Keratinocyte (primary cell): Measurements from ENCODE around the gene TACC2. TPM values are rescaled to one million over a fixed set of nuclear protein-coding genes. Genes with fewer than 3 reads are reported as not detected.

Experiments
- DNase-seq: peaks from one replicate; pipeline ENCODE4 v3.0.0-alpha.2; 2011; ENCODE audit warnings: low read depth, missing footprints, low spot score
- FAIRE-seq: peaks from 2 replicates; lab custom pipeline; 2011; peaks lifted over from hg19 to GRCh38; lab: Jason Lieb, UNC
- H2AFZ ChIP-seq: 2 replicates; pipeline ENCODE4 v1.6.0; 2012; ENCODE audit warnings: low read length, control low read depth, inconsistent platforms; ENCODE audit not compliant: control insufficient read depth
- H3K27ac ChIP-seq: 2 replicates; pipeline ENCODE4 v1.5.1; 2011; ENCODE audit warnings: low read length; ENCODE audit not compliant: control insufficient read depth, insufficient read depth
- H3K27me3 ChIP-seq: 3 replicates; pipeline ENCODE4 v1.6.0; 2011; ENCODE audit warnings: low read length; ENCODE audit not compliant: control insufficient read depth, insufficient read depth; ENCODE audit errors: extremely low read depth
- H3K36me3 ChIP-seq, 2 experiments: 2 replicates in 1 of 2; 3 replicates in 1 of 2; pipeline ENCODE4 v1.5.1; 2011; ENCODE audit warnings: low read length in 2 of 2, mild to moderate bottlenecking in 1 of 2; ENCODE audit not compliant: control insufficient read depth in 2 of 2, insufficient read depth in 2 of 2; ENCODE audit errors: extremely low read depth in 1 of 2
- H3K4me1 ChIP-seq: 3 replicates; pipeline ENCODE4 v1.5.1; 2011; ENCODE audit warnings: low read length; ENCODE audit not compliant: control insufficient read depth, insufficient read depth; ENCODE audit errors: extremely low read depth
- H3K4me2 ChIP-seq: 3 replicates; pipeline ENCODE4 v1.6.0; 2011; ENCODE audit warnings: low read depth, low read length; ENCODE audit not compliant: control insufficient read depth, insufficient read depth; ENCODE audit errors: extremely low read depth
- H3K4me3 ChIP-seq, 3 experiments: fragments of 200-600 bp in 1 of 3; sonication (generic) in 1 of 3; 2 replicates in 2 of 3; 3 replicates in 1 of 3; pipeline ENCODE4 v1.5.1; 2011 to 2016; ENCODE audit warnings: low read length in 3 of 3, mild to moderate bottlenecking in 3 of 3, control low read depth in 2 of 3, inconsistent platforms in 1 of 3, low read depth in 1 of 3, mixed read lengths in 1 of 3, mixed run types in 1 of 3, moderate library complexity in 1 of 3; ENCODE audit not compliant: control insufficient read depth in 2 of 3, insufficient read depth in 2 of 3; ENCODE audit errors: extremely low read depth in 1 of 3
- H3K79me2 ChIP-seq: 2 replicates; pipeline ENCODE4 v1.6.0; 2012; ENCODE audit warnings: low read length; ENCODE audit not compliant: control insufficient read depth, insufficient read depth
- H3K9ac ChIP-seq: 3 replicates; pipeline ENCODE4 v1.6.0; 2011; ENCODE audit warnings: low read length; ENCODE audit not compliant: control insufficient read depth, insufficient read depth; ENCODE audit errors: extremely low read depth
- H3K9me1 ChIP-seq: 3 replicates; pipeline ENCODE4 v1.6.0; 2011; ENCODE audit warnings: low read length; ENCODE audit not compliant: control insufficient read depth, insufficient read depth; ENCODE audit errors: extremely low read depth
- H3K9me3 ChIP-seq: 2 replicates; pipeline ENCODE4 v1.5.1; 2012; ENCODE audit warnings: low read depth, low read length; ENCODE audit not compliant: control insufficient read depth
- H4K20me1 ChIP-seq: 3 replicates; pipeline ENCODE4 v1.6.0; 2011; ENCODE audit warnings: low read length; ENCODE audit not compliant: control insufficient read depth, insufficient read depth; ENCODE audit errors: extremely low read depth
- CTCF ChIP-seq, 3 experiments: IDR thresholded peaks in 1 of 3; conservative IDR thresholded peaks in 1 of 3; optimal IDR thresholded peaks in 1 of 3; 2 replicates in 2 of 3; 3 replicates in 1 of 3; pipeline versions ENCODE3 to v1.5.1; 2011; ENCODE audit warnings: low read length in 3 of 3, mild to moderate bottlenecking in 3 of 3, moderate library complexity in 2 of 3, control low read depth in 1 of 3, inconsistent platforms in 1 of 3; ENCODE audit not compliant: insufficient read depth in 2 of 3; ENCODE audit errors: extremely low read depth in 1 of 3
- EZH2 ChIP-seq: IDR thresholded peaks from one replicate; pipeline ENCODE4 v1.6.1; 2012; ENCODE audit warnings: inconsistent platforms, mild to moderate bottlenecking, low read length, moderate library complexity
- dilution Hi-C: fragments of 300-500 bp; cut with MboI; formaldehyde crosslinking; loops from one replicate; pipeline ENCODE4 v1.7.0; 2020; ENCODE audit warnings: low sequenced_read_pairs; ENCODE audit not compliant: extremely low pct_ligation_motif_present
- polyA plus RNA-seq, 5 experiments: library from polyadenylated mRNA; depleted of rRNA in 3 of 5; stranded (reverse) in 3 of 5; stranded (forward) in 1 of 5; unstranded in 1 of 5; fragments of >200 nt; gene quantifications; 1 replicate in 1 of 5; 2 replicates in 3 of 5; 3 replicates in 1 of 5; pipeline versions ENCODE4 v1.2.1 to v1.2.3, GENCODE V29; 2011 to 2012; ENCODE audit warnings: missing spikeins in 2 of 5, low read depth in 1 of 5, low replicate concordance in 1 of 5

TACC2 gene
- polyA plus RNA-seq, 1 donor (not counting 4 experiments of a cell fraction or from before 2014, with no cell fraction given) = 12.8 TPM

- H3K9me3 ChIP-seq = no peaks in the 10 kb centered on the region
- H3K4me1 ChIP-seq = peaks cover 69% of the 10 kb centered on the region
- FAIRE-seq (no peak), DNase-seq (no peak)
- no peaks in the 10 kb centered on the region for H4K20me1 ChIP-seq
- H3K9me1 ChIP-seq = no peaks in the 10 kb centered on the region
- H3K36me3 ChIP-seq = no peaks in the 10 kb centered on the region
- no peak overlapping the region for H3K4me2 ChIP-seq
- no peaks in the 10 kb centered on the region for H3K27me3 ChIP-seq
- no peaks in the 10 kb centered on the region for H3K79me2 ChIP-seq
- H3K4me3 ChIP-seq = no peak overlapping the region
- no peak overlapping the region for H2AFZ ChIP-seq
- no peak overlapping the region for H3K27ac ChIP-seq
- dilution Hi-C loops = no loop called here
- H3K9ac ChIP-seq = no peak overlapping the region
- TF ChIP-seq CTCF (optimal IDR thresholded peaks at IDR 0.05 in 1 of 3, IDR thresholded peaks at IDR 0.05 in 1 of 3, conservative IDR thresholded peaks at IDR 0.05 in 1 of 3; ENCODE audit: extremely low read depth in 1 of 3, insufficient read depth in 2 of 3, low read length in 3 of 3) (no peak), EZH2 (no peak)
These were observed 94.6 kb downstream of the TACC2 start for GRCh38 chr10:122083478-122084025.

- peak overlapping the region; percentile 45 for H3K27ac ChIP-seq
These were observed 95.5 kb downstream of the TACC2 start for GRCh38 chr10:122084286-122085041.

More at GRCh38 chr10:122084286-122085041, 95.5 kb downstream of the TACC2 start:
- no peak overlapping the region for H3K9ac ChIP-seq
- dilution Hi-C loops = no loop called here
- H3K4me2 ChIP-seq = peak overlapping the region; percentile 65
- no peaks in the 10 kb centered on the region for H3K27me3 ChIP-seq
- peaks cover 74% of the 10 kb centered on the region for H3K4me1 ChIP-seq
- H3K9me3 ChIP-seq = no peaks in the 10 kb centered on the region
- DNase-seq (no peak), FAIRE-seq (no peak)
- H2AFZ ChIP-seq = peak overlapping the region; percentile 2
- no peaks in the 10 kb centered on the region for H3K9me1 ChIP-seq
- H3K4me3 ChIP-seq = no peak overlapping the region
- H3K36me3 ChIP-seq = no peaks in the 10 kb centered on the region
- H4K20me1 ChIP-seq = no peaks in the 10 kb centered on the region
- no peak for TF ChIP-seq CTCF (optimal IDR thresholded peaks at IDR 0.05 in 1 of 3, IDR thresholded peaks at IDR 0.05 in 1 of 3, conservative IDR thresholded peaks at IDR 0.05 in 1 of 3; ENCODE audit: extremely low read depth in 1 of 3, insufficient read depth in 2 of 3, low read length in 3 of 3)
- no peak for TF ChIP-seq EZH2
- no peaks in the 10 kb centered on the region for H3K79me2 ChIP-seq
